HG02973 (cell line): ENCODE measurements around the gene PEF1.
"Not testable (repeated sequence)": the region's sequence is repeated elsewhere in the genome, so short reads cannot be mapped to it uniquely, and the experiment has no call there.

ENCODE experiments used
- ATAC-seq: cut with Tn5 transposase; IDR thresholded peaks from one replicate; pipeline ENCODE4 v1.9.1; 2021; ENCODE audit warnings: moderate library complexity; ENCODE audit not compliant: unreplicated experiment

Gene PEF1

DNA sequence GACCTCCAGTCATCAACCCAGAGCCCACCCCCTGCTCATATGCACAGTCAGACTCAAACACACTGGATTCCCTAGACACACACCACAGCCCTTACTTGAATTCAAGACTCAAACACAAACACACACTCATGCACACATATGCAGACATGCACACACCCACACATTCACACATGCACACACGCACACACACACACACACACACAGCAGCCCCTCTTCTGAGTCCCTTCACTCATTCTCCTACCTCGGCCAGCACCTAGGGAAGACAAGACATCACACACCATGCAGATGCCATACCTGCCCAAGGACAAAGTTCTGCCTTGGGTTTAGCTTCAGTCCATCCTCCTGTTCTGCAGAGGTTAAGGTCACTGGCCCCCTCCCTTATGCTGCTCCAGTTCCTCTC lies 28.7 kb downstream of the PEF1 start:
- no peak for ATAC-seq

GRCh38 chr1:31615414-31615813 lies 29.3 kb downstream of the PEF1 start:
- no peak for ATAC-seq

DNA sequence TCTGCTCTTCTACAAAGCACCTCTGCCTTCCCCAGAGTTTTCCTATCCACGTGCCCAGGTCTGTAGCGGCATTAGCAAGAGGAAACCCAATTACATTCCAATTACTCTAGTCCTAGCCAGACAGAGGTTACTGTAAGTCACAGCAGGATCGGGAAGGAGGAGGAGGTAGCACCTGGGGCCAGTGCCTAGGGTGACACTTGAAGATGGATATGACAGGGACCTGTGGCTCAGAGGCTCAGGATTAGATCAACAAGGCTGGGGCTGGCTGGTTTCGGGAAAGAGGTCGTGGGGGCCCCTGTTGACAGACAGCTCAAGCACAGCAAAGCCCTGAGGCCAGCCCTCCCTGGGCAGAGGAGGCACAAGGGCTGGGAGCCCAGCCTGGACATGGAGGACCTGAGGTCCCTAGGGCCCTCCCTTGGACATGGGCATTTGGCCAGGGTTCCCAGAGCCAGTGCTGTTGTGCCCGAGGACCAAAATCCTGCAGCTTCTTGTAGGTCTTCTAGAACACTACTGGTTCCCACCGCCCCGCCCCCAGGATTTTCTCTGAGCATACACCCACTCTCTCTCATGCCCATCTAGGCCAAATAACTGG lies 30.2 kb downstream of the PEF1 start:
- no peak for ATAC-seq

GRCh38 chr1:31609514-31610118 lies 35.1 kb downstream of the PEF1 start:
- ATAC-seq: no peak

GRCh38 chr1:31607360-31607759 lies 37.3 kb downstream of the PEF1 start:
- no peak for ATAC-seq

- peak; percentile 90 for ATAC-seq
Measured at GRCh38 chr1:31605908-31606427, 38.7 kb downstream of the PEF1 start.

DNA sequence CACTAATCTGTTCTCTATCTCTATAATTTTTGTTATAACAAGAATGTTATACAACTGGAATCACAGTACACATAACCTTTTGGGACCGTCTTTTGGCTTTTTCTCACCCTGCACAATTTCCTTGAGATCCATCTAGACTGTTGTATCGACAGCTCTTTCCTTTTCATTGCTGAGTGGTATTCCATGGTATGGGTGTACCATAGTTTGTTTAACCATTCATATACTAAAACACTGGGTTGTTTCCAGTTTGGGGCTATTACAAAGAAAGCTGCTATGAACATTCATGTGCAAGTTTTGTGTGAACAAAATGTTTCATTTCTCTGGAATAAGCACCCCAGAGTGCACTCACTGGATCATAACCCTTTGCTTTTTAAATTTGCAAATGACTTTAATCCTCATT lies 42.6 kb downstream of the PEF1 start:
- no peak for ATAC-seq

DNA sequence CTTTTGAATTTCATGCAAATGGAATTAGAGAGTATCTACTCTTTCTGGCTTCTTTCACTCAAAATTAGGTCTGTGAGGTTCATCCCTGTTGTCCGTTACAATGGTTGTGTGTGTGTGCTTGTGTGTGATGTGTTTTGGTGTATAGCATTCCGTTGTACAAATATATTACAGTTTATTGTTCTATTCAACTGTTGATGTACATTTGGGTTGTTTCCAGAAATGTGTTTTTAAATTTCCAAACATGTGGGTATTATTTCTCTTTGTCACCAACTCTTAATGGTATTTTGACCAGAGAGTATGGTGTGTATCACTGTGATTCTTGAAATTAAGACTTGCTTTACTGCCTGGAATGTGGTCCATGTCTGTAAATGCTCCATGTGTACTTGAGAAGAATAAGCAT lies 44.0 kb downstream of the PEF1 start:
- ATAC-seq: no peak

GRCh38 chr1:31598980-31599379 lies 45.7 kb downstream of the PEF1 start:
- ATAC-seq: no peak

- no peak for ATAC-seq
Measured at GRCh38 chr1:31596737-31597097, 48.0 kb downstream of the PEF1 start.

DNA sequence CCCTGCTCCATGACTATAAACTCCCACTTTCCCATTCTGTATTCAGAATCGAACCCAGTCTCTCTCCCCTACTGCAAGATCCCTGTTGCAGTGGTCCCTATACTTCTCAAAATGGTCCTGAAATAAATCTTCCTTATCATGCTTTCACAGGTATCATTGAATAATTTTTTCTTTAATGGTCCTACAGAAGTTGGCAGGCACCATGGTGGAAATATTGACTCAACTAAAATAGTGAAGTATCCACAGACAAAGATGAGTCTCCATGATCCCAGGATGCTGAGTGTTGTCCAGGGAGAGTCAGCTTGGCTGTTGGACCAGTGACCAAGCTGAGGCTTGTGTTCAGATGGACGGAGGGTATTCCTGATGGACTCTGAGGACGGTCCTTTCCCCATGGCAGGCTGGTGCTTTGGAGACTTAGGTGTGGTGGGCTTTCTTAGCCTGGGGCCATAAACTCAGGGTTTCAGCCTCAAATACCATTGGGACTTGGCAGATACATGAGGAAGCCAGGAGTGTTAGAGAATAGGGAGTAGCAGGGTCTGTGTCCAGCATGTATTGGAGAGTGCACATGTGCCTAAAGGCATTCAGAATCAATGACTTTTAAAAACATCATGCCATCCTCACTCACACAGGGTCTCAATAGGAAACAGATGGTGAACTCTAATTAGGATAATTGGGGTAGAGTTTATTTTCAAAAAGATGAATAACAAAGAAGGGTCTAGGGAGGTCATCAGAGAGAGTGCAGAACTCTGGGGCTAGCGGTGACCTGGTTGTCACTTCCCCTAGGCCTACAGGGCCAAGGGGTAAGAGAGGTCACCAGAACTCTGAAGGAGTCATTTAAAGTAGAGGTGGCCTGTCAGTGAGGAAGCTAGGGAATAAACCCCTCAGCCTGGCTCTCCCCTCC lies 48.6 kb downstream of the PEF1 start:
- no peak for ATAC-seq

- ATAC-seq: no peak
Measured at GRCh38 chr1:31593770-31594632, 50.7 kb downstream of the PEF1 start.

DNA sequence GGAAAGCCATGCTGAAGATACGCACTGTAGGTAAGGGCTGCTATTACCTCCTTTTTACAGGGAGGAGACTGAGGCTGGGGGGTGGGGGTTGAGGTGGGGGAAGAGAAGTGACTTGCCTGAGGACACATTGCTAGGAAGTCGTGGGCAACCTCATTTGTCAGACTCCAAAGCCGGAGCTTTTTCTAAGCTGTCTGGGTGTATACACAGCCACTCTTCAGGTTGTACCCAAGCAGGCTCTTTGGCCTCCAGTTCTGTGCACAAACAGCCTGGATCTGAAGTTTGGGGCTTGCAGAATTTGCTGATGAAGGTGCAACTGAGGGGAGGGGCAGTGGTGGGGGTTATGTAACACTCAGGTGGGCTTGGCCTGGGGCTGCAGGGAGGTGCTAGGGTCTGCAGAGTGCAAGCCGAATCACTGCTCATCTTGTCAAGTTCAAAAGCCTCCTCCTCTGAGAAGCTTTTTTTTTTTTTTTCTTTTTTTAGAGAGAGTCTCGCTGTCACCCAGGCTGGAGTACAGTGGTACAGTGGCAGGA lies 51.5 kb downstream of the PEF1 start:
- ATAC-seq: no peak

DNA sequence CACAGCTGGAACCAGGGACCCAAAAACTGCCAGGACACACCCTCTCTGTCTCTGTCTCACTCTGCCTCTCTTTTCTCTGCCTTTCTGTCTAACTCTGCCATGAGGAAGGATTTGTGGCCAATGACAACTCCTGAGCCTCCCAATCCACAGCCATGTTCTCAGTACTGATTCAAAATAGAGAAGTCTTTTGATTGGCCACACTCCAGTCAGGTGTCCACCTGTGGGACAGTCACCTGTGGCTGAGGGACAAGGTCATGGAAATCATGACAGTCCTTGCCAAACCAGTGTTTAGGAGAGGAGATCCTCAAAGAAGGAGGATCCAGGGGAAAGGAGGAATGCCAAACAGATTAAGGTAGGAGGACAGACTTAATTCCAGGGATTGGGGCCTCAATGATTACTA lies 52.5 kb downstream of the PEF1 start:
- no peak for ATAC-seq

GRCh38 chr1:31591425-31592093 lies 53.1 kb downstream of the PEF1 start:
- no peak for ATAC-seq

GRCh38 chr1:31588751-31589515 lies 55.7 kb downstream of the PEF1 start:
- ATAC-seq: no peak

DNA sequence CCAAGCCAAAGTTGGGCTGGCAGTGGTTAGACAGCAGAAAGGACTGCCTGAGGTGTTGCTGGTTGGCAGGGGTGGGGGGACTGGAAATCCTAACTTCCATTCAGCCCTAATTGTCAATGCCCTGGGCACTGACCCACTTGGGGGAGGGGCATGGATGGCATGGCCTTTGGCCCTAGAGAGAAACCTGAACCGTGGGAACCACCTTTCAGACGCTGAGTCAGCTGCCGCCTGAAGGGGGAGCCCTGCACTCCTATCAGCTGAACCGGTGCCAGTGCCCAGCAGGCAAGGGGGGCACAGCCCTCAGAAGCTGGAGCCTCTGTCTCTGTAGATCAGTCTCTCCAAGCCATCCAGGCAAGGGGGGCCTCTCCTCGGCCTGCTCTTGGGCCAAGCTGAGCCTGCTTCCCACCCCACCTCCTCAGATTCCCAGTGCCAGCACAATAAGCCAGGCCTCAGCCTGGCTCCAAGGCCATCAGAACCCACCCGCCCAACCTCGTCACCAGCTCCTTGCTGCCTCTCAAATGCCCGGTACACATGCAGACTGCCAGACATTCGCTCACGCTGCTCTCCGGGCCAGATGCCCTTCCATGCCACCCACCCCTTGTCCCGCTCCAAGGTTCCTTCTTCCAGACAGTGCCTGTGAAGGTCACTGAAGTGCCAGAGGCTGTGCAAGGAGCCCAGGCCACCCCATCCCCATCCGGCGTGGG lies 56.8 kb downstream of the PEF1 start:
- ATAC-seq: no peak

GRCh38 chr1:31587328-31587699 lies 57.4 kb downstream of the PEF1 start:
- ATAC-seq: not testable (repeated sequence)
